ENCODE data around the gene KCNC4.

Gene KCNC4

GRCh38 chr1:110212169-110213142 lies 2.3 kb downstream of the KCNC4 start:
- DNase-seq (ENCODE audit: low spot score), result peak; percentile 28

DNA sequence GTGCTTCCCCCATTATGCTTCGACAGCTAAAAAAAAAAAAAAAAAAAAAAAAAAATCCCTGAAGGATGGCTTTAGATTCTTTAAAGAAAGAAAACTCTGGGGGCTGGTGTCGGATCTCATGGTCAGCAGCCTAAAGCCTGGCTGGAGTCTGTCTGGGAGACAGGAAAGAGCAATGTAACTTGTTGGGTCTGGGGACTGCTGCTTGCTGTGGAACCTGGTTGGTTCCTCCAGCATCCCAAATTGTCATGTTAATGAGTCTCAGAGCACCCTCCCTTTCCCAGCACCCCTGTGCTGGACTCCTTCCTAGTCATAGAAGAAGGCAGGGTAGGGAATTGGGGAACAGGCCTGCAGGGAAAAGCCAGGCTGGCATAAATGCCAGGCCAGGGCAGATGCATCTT lies 3.0 kb downstream of the KCNC4 start:
- DNase-seq (ENCODE audit: low spot score), result no peak

DNA sequence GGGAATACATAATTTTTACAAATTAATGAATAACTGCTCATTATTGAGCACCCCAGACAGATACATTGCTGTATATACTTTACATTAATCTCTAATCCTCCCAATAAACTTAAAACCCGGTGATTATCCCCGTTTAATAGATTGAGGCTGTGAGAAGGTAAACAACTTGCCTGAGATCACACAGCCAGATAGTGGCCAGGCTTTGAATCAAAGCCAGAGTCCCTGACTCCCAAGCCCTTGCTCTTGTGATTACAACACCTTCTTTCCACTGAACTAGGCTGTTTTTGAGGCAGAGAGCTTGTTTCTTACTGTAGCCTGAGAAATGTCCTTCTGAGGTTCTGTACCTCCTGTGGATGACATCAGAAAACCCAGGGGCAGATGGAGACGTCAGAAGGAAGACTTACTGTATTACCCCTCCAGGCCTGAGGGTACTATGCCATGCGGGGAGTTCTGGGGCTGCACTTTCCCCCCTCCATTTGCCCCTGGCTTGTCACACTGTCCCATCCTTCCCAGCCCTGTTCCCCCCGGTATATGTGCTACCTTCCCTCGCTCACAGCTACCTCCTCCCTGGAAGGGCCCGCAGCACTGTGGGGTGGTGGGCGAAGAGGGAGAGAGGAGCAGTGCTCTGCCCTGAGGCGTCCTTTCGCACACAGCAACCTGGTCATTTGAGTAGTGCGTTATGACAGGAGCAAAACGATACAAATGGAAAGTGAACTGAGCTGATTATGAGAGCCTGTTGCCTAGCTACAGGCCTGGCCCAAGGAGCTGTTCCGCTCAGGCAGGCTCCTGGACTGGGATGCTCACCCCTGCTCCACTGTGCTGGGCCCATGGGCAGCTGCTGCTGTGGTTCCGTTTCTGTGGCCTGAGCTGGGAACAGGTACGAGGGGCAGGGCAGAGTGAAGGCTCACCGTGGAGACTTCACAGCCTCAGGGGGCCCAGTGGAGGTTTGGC lies 4.6 kb downstream of the KCNC4 start:
- no peak for DNase-seq (ENCODE audit: low spot score)

GRCh38 chr1:110215621-110216515 lies 5.8 kb downstream of the KCNC4 start:
- no peak for DNase-seq (ENCODE audit: low spot score)

DNA sequence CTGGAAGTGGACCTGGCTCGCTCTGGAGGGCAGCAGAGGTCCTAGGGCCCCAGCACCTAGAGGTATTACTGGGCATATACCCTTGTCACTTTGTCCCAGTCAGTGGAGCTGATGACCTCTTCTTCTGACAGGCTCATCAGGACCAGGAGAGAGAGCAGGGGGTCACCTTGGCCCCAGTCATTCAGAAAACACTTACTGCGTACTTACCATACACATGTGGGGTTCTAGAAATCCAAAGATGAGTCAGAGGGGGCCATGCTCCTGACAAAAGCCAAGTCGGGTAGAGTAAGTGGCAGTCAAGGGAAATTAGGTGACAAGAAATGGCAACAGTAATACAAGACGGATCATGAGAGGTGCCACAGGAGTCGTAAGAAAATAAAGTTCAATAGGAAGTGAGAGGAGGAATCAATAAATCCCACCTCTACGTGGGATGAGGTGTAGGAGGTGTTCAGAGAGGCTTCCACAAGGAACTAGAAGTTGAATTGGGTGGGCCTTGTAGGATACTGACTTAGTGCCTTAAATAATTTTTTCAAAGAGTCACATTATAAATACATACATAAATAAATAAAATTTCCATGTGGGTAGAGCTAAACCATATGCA lies 6.8 kb downstream of the KCNC4 start:
- DNase-seq (ENCODE audit: low spot score), result no peak

DNA sequence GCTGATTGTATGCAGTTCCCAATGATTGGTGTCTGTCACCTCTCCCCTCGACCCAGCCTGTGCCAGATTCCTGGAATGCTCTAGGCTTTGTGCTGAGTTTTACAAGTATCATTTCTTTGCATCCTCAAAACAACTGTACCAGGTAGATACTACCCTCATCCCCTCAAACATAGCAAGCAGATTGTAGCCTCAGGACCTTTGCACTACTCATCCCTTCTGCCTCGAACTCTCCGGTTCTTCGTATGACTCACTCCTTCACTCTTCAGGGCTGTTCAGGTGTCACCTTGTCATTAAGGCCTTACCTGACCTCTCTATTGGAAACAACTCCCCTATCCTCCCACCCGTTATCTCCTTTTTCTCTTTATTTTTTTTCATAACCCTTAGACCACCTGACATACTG lies 8.0 kb downstream of the KCNC4 start:
- DNase-seq (ENCODE audit: low spot score), result no peak

DNA sequence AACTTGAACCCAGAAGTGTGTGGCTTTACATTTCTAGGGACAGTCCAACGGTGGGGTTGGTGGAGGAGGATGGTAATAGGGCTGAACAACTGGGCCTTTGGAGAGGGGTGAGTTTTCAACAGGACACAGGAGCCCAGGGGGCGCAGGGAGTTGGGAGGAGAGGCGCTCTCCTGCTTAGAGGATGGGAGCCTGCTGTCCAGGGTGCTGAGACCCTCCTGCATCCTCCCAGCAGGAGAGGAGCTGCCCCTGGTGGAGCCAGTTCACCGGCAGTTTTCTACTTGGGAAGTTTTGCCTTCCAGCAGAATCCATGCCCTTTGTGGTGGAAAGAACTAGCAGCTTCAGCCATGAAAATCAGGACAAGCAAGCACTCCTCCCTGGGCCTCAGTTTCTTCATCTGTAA lies 8.6 kb downstream of the KCNC4 start:
- no peak for DNase-seq (ENCODE audit: low spot score)

GRCh38 chr1:110220324-110220723 lies 10.2 kb downstream of the KCNC4 start:
- no peak for DNase-seq (ENCODE audit: low spot score)

DNA sequence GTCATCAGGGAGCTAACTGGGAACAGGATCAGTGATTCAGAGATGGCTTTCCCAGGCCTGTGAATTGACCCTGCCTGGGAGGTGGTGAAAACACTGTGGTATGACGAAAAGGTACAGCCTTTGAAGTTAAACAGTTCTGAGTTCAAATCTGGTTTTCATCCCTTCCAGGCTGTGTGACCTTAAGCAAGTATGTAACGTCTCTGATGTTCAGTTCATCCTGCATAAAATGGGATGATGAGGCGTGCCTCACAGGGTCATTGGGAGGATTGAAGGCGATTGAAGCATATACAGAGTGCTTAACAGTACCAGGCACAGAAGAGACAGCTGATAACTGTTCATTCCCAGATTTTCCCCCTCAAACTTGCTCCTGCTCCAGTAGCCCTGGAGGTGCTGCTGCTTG lies 11.0 kb downstream of the KCNC4 start:
- no peak for DNase-seq (ENCODE audit: low spot score)

DNA sequence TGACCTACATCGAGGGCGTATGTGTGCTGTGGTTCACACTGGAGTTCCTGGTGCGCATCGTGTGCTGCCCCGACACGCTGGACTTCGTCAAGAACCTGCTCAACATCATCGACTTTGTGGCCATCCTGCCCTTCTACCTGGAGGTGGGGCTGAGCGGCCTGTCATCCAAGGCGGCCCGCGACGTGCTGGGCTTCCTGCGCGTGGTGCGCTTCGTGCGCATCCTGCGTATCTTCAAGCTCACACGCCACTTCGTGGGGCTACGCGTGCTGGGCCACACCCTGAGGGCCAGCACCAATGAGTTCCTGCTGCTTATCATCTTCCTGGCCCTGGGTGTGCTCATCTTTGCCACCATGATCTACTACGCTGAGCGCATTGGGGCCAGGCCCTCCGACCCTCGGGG lies 13.0 kb downstream of the KCNC4 start:
- no peak for DNase-seq (ENCODE audit: low spot score)

- DNase-seq (ENCODE audit: low spot score), result no peak
Measured at GRCh38 chr1:110223581-110223980, 13.5 kb downstream of the KCNC4 start.

DNA sequence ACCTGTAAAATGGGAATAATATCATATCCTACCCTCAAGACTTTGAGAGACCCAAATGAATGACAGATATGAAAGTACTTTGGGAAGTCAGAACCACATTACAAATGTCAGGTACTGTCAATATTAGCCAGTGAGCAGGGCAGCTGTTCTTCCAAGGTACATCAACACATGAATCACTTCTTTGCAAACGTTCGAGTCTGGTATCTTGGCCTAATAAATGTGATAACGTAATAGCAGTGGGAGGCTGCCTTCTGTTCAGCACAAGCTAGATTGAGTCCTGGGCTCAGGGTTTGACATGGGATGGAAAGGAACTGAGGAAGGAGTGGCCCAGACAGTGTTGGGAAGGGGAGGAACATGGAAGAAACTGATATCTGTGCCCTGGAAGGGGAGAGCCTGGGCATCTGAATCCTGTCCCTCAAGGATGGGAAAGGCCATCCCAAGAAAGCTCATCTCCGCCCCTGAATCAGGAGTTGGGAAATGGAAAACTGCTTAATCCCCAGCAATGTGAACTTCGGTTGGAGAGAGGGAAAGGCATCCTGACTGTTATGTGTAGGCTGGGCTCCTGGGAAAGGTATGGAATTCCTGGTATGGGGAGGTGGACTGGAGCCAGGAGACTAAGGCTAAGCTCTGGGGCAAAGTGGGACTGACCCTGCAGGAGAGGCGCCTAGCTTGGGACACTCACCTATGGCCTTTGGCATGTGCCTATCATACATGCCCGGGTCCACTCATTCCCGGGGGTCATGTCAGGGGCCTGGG lies 14.3 kb downstream of the KCNC4 start:
- no peak for DNase-seq (ENCODE audit: low spot score)

DNA sequence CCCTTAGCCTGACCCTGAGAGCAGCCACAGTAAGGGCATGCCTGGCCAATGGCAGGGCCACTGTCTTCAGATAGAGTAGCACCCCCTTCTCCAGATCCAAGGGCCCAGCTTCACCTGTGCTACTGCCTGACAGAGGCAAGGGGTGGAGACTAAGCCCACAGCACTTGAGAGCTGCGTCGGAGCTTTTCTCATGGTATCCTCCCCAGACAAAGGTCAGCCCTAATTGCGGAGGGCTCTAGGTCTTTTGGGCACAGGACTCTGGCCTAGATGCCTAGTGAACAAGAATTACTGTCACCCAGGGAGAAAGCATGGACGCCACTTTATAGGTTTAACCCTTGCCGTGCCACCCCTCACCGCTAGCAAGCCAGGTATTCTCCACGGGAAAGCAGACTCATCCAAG lies 15.1 kb downstream of the KCNC4 start:
- no peak for DNase-seq (ENCODE audit: low spot score)

GRCh38 chr1:110225756-110226404 lies 15.8 kb downstream of the KCNC4 start:
- no peak for DNase-seq (ENCODE audit: low spot score)

DNA sequence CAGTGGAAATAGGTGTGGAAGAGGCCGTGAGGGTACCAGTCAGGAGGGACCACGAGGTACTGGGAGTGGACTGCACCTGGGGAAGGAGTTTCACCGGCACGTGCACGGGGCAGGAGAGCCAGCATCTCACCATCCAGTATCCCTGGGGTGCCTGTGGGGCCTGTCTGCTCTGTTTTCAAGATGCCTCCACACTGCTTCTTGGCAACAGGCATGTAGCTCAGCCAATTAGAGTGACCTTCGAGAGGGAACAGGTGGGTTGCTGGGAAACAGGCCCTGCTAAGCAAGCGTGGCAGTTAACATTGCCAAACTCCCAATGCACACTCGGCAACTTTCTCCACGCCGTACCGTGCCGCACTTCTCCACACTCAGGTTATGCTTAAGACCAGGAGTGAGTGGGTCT lies 17.7 kb downstream of the KCNC4 start:
- no peak for DNase-seq (ENCODE audit: low spot score)

DNA sequence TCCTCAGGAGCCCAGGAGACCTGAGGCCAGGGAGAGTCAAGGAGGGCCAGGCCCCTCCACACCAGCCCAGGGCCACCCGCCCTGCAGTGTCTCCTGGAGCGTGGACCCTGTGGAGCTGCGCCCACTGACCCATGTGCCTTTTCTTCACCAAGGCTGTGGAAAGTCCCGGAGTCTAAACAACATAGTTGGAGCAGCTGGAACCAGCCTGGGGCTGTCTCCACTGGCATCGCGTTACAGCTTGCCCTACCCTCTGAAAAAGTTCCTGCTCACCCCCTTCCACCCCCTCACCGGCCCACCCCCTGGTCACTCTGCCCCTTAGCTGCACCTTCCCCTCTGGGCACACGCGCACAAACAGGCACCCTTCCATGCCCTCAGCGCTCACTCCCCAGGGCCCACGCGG lies 18.3 kb downstream of the KCNC4 start:
- no peak for DNase-seq (ENCODE audit: low spot score)

- no peak for DNase-seq (ENCODE audit: low spot score)
Measured at GRCh38 chr1:110228869-110229268, 18.8 kb downstream of the KCNC4 start.

- no peak for DNase-seq (ENCODE audit: low spot score)
Measured at GRCh38 chr1:110229348-110230001, 19.4 kb downstream of the KCNC4 start.

DNA sequence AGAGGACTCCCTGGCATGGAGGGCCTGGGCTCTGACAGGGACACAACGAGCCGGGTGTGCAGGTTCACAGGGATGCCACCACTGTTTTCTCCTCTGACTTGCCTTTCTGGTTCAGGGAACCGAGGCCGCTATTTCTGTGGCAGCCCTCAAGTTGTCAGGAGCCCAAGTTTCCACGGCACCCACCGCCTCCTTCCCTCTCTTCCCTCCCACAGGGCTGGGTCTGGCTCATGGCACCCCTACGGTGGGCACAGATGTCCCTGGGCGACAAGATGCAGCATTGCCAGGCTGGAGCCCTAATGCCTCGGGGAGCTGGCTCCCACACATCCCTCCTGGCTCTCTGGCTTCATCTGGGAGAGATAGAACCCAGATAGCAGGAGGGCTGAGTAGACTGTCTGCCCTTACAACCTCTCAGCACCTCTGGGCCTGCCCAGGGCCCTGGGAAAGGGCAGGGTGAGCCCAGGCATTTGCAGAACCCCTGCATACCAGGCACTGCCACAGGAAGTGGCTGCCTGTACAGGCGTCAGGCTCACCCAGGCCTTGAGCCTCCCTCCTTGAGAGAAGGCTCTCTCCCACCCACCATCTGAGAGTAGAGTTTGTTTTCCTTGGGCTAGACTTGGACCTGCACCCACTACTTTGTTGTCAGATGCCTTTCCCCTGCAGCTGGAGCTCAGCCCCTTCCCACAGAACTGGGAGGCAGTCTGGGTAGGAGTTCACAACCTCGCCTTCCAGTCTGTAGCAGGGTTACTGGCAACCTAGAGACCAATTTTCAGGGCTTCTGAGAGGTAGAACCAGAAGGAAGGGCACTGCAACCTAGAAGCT lies 20.5 kb downstream of the KCNC4 start:
- DNase-seq (ENCODE audit: low spot score), result no peak

Data from kidney capillary endothelial cell (primary cell).